HG03565 (cell line): ENCODE data around the gene LRRC37A.
"Not testable (repeated sequence)": the region's sequence is repeated elsewhere in the genome, so short reads cannot be mapped to it uniquely, and the experiment has no call there.

Source experiments
- ATAC-seq: cut with Tn5 transposase; IDR thresholded peaks from one replicate; pipeline ENCODE4 v1.9.1; 2021; ENCODE audit warnings: mild to moderate bottlenecking, moderate library complexity; ENCODE audit not compliant: unreplicated experiment

Gene LRRC37A

GRCh38 chr17:46286764-46287221 lies 8.1 kb upstream of the LRRC37A start:
- not testable (repeated sequence) for ATAC-seq

GRCh38 chr17:46287587-46287986 lies 7.3 kb upstream of the LRRC37A start:
- not testable (repeated sequence) for ATAC-seq

- ATAC-seq, result peak; percentile 90
Measured at GRCh38 chr17:46290906-46291546, 3.9 kb upstream of the LRRC37A start.

- not testable (repeated sequence) for ATAC-seq
Measured at GRCh38 chr17:46291618-46292017, 3.3 kb upstream of the LRRC37A start.

GRCh38 chr17:46341220-46341619 lies 46.3 kb downstream of the LRRC37A start:
- not testable (repeated sequence) for ATAC-seq

- not testable (repeated sequence) for ATAC-seq
Measured at GRCh38 chr17:46342131-46342530, 47.2 kb downstream of the LRRC37A start.

GRCh38 chr17:46348345-46348744 lies 53.4 kb downstream of the LRRC37A start:
- ATAC-seq, result peak; percentile 37

GRCh38 chr17:46349060-46349459 lies 54.1 kb downstream of the LRRC37A start:
- ATAC-seq, result not testable (repeated sequence)

GRCh38 chr17:46353856-46354255 lies 58.9 kb downstream of the LRRC37A start:
- ATAC-seq, result not testable (repeated sequence)

- peak; percentile 43 for ATAC-seq
Measured at GRCh38 chr17:46361145-46361735, 66.3 kb downstream of the LRRC37A start.

GRCh38 chr17:46361755-46362154 lies 66.8 kb downstream of the LRRC37A start, which contains the start of gene ARL17B:
Gene ARL17B, minus strand, starts transcription at chr17:46361766. Its CDS starts 3,369 bp downstream, at chr17:46358397.
- ATAC-seq, result peak; percentile 77

- not testable (repeated sequence) for ATAC-seq
Measured at GRCh38 chr17:46367520-46367919, 72.6 kb downstream of the LRRC37A start.

- ATAC-seq, result peak; percentile 52
Measured at GRCh38 chr17:46372236-46373229, 77.6 kb downstream of the LRRC37A start.

GRCh38 chr17:46373418-46373817 lies 78.5 kb downstream of the LRRC37A start:
- peak; percentile 35 for ATAC-seq

GRCh38 chr17:46383118-46383517 lies 88.2 kb downstream of the LRRC37A start:
- not testable (repeated sequence) for ATAC-seq

GRCh38 chr17:46385491-46385890 lies 90.6 kb downstream of the LRRC37A start:
- peak; percentile 57 for ATAC-seq
